Mesendoderm (in vitro differentiated cells): Measurements from ENCODE around the gene HK3.

Experiments used
- DNase-seq: peaks from one replicate; pipeline ENCODE4 v3.0.0; 2013
- H2AK5ac ChIP-seq: 2 replicates; pipeline ENCODE4 v1.6.1; 2013; ENCODE audit warnings: low read length, inconsistent platforms
- H2BK120ac ChIP-seq: 2 replicates; pipeline ENCODE4 v1.6.1; 2013; ENCODE audit warnings: low read depth, mild to moderate bottlenecking, low read length, moderate library complexity, mixed read lengths
- H2BK15ac ChIP-seq: replicated peaks from 2 replicates; pipeline ENCODE4 v1.6.1; 2013; ENCODE audit warnings: low read depth, mild to moderate bottlenecking, moderate library complexity
- H2BK5ac ChIP-seq: 2 replicates; pipeline ENCODE4 v1.6.1; 2013; ENCODE audit warnings: low read length, inconsistent platforms
- H3K18ac ChIP-seq: 2 replicates; pipeline ENCODE4 v1.6.1; 2013; ENCODE audit warnings: mild to moderate bottlenecking, low read length, mixed read lengths
- H3K23ac ChIP-seq: one replicate; pipeline ENCODE4 v1.6.1; 2013; ENCODE audit warnings: low read length
- H3K27ac ChIP-seq: 2 replicates; pipeline ENCODE4 v1.5.1; 2013; ENCODE audit warnings: low read depth, mild to moderate bottlenecking, inconsistent platforms, low read length, moderate library complexity
- H3K27me3 ChIP-seq: 2 replicates; pipeline ENCODE4 v1.6.1; 2013; ENCODE audit warnings: low read length, control low read depth, mild to moderate bottlenecking, inconsistent platforms; ENCODE audit not compliant: insufficient read depth, poor library complexity
- H3K36me3 ChIP-seq: 2 replicates; pipeline ENCODE4 v1.6.1; 2013; ENCODE audit warnings: low read length, inconsistent platforms; ENCODE audit not compliant: control insufficient read depth, insufficient read depth
- H3K4ac ChIP-seq: one replicate; pipeline ENCODE4 v1.6.1; 2013; ENCODE audit warnings: low read depth, mild to moderate bottlenecking, low read length, moderate library complexity
- H3K4me1 ChIP-seq: 2 replicates; pipeline ENCODE4 v1.6.1; 2013; ENCODE audit warnings: low read depth, low read length, inconsistent platforms; ENCODE audit not compliant: control insufficient read depth
- H3K4me2 ChIP-seq: 2 replicates; pipeline ENCODE4 v1.6.1; 2013; ENCODE audit warnings: low read length
- H3K4me3 ChIP-seq: 2 replicates; pipeline ENCODE4 v1.5.1; 2013; ENCODE audit warnings: mild to moderate bottlenecking, low read length
- H3K56ac ChIP-seq: one replicate; pipeline ENCODE4 v1.6.1; 2013; ENCODE audit warnings: low read length
- H3K79me1 ChIP-seq: 2 replicates; pipeline ENCODE4 v1.6.1; 2013; ENCODE audit warnings: low read length, inconsistent platforms
- H3K79me2 ChIP-seq: 2 replicates; pipeline ENCODE4 v1.6.1; 2013; ENCODE audit warnings: mild to moderate bottlenecking, low read length; ENCODE audit not compliant: control insufficient read depth, insufficient read depth
- H3K9ac ChIP-seq: 2 replicates; pipeline ENCODE4 v1.6.1; 2013; ENCODE audit warnings: low read length, inconsistent platforms
- H4K5ac ChIP-seq: one replicate; pipeline ENCODE4 v1.6.1; 2013; ENCODE audit warnings: low read length
- H4K8ac ChIP-seq: one replicate; pipeline ENCODE4 v1.6.1; 2013; ENCODE audit warnings: low read depth, mild to moderate bottlenecking, control low read depth, low read length, moderate library complexity
- WGBS: extraction: QIAGEN DNeasy Blood & Tissue Kit; methylation state at CpG from one replicate; pipeline ENCODE4 v1.1.7; 2013; ENCODE audit warnings: low lambda C conversion rate, missing lambda C conversion rate; ENCODE audit not compliant: insufficient coverage; ENCODE audit errors: extremely low coverage; 5-methylcytosine and 5-hydroxymethylcytosine counted together

HK3 gene

GRCh38 chr5:176902102-176902814 is 3.1 kb upstream of the HK3 start:
- Histone ChIP-seq H3K4me3 (no peak overlapping the region), H4K8ac (no peak overlapping the region), H3K56ac (no peak overlapping the region), H3K18ac (no peak overlapping the region), H3K79me2 (no peaks in the 10 kb centered on the region), H3K27me3 (no peaks in the 10 kb centered on the region), H3K9ac (no peak overlapping the region), H4K5ac (no peak overlapping the region), H3K27ac (no peak overlapping the region), H2BK15ac (no peak overlapping the region), H3K4me1 (no peaks in the 10 kb centered on the region), H2BK120ac (no peak overlapping the region), H2AK5ac (no peak overlapping the region), H2BK5ac (no peak overlapping the region), H3K36me3 (peaks cover 11% of the 10 kb centered on the region), H3K79me1 (no peaks in the 10 kb centered on the region), H3K23ac (no peak overlapping the region), H3K4me2 (no peak overlapping the region), H3K4ac (no peak overlapping the region)
- DNase-seq, result no peak
- WGBS, result no CpG with 5 or more reads among the region's 6 CpGs

GRCh38 chr5:176901260-176902101 is 2.3 kb upstream of the HK3 start:
- no peak overlapping the region for H3K4ac ChIP-seq
- no peak overlapping the region for H3K27ac ChIP-seq
- H4K8ac ChIP-seq, result no peak overlapping the region
- no peaks in the 10 kb centered on the region for H3K27me3 ChIP-seq
- no peak overlapping the region for H3K4me3 ChIP-seq
- H3K79me2 ChIP-seq, result no peaks in the 10 kb centered on the region
- H3K36me3 ChIP-seq, result peaks cover 11% of the 10 kb centered on the region
- H2BK5ac ChIP-seq, result no peak overlapping the region
- H3K4me2 ChIP-seq, result no peak overlapping the region
- H2BK15ac ChIP-seq, result no peak overlapping the region
- H3K4me1 ChIP-seq, result no peaks in the 10 kb centered on the region
- DNase-seq, result no peak
- H3K18ac ChIP-seq, result no peak overlapping the region
- H2BK120ac ChIP-seq, result no peak overlapping the region
- H3K79me1 ChIP-seq, result no peaks in the 10 kb centered on the region
- H3K23ac ChIP-seq, result no peak overlapping the region
- H3K9ac ChIP-seq, result no peak overlapping the region
- H3K56ac ChIP-seq, result no peak overlapping the region
- no peak overlapping the region for H2AK5ac ChIP-seq
- WGBS, result no CpG with 5 or more reads among the region's 12 CpGs
- no peak overlapping the region for H4K5ac ChIP-seq

- Histone ChIP-seq H3K56ac (no peak overlapping the region), H2AK5ac (no peak overlapping the region), H3K79me1 (no peaks in the 10 kb centered on the region), H3K79me2 (no peaks in the 10 kb centered on the region), H3K4me2 (no peak overlapping the region), H3K36me3 (peaks cover 8% of the 10 kb centered on the region), H3K9ac (no peak overlapping the region), H3K27ac (no peak overlapping the region), H3K18ac (no peak overlapping the region), H2BK15ac (no peak overlapping the region), H4K5ac (no peak overlapping the region), H3K4ac (no peak overlapping the region), H4K8ac (no peak overlapping the region), H3K4me1 (no peaks in the 10 kb centered on the region), H2BK5ac (no peak overlapping the region), H3K23ac (no peak overlapping the region), H3K27me3 (no peaks in the 10 kb centered on the region), H2BK120ac (no peak overlapping the region), H3K4me3 (no peak overlapping the region)
- DNase-seq, result no peak
- no CpG with 5 or more reads among the region's 7 CpGs for WGBS
Measured at GRCh38 chr5:176900780-176901204, 1.6 kb upstream of the HK3 start.

- Histone ChIP-seq H3K4ac (no peak overlapping the region), H3K79me1 (no peaks in the 10 kb centered on the region), H3K4me3 (no peak overlapping the region), H3K27ac (no peak overlapping the region), H2AK5ac (no peak overlapping the region), H3K18ac (no peak overlapping the region), H2BK120ac (no peak overlapping the region), H3K79me2 (no peaks in the 10 kb centered on the region), H2BK5ac (no peak overlapping the region), H3K56ac (no peak overlapping the region), H3K4me2 (no peak overlapping the region), H3K36me3 (peaks cover 8% of the 10 kb centered on the region), H4K8ac (no peak overlapping the region), H3K27me3 (no peaks in the 10 kb centered on the region), H3K4me1 (no peaks in the 10 kb centered on the region), H3K23ac (no peak overlapping the region), H3K9ac (no peak overlapping the region), H4K5ac (no peak overlapping the region), H2BK15ac (no peak overlapping the region)
- DNase-seq, result peak; percentile 35
- no CpG with 5 or more reads among the region's 4 CpGs for WGBS
Measured at GRCh38 chr5:176899946-176900779, 1.0 kb upstream of the HK3 start.

- Histone ChIP-seq H3K79me2 (no peaks in the 10 kb centered on the region), H3K9ac (no peak overlapping the region), H2BK5ac (no peak overlapping the region), H3K4me1 (no peaks in the 10 kb centered on the region), H3K36me3 (no peaks in the 10 kb centered on the region), H3K27ac (no peak overlapping the region), H2BK120ac (no peak overlapping the region), H2AK5ac (no peak overlapping the region), H3K23ac (no peak overlapping the region), H3K4ac (no peak overlapping the region), H2BK15ac (no peak overlapping the region), H3K27me3 (no peaks in the 10 kb centered on the region), H3K18ac (no peak overlapping the region), H3K56ac (no peak overlapping the region), H3K4me3 (no peak overlapping the region), H3K79me1 (no peaks in the 10 kb centered on the region), H4K5ac (no peak overlapping the region), H3K4me2 (no peak overlapping the region), H4K8ac (no peak overlapping the region)
- no peak for DNase-seq
- no CpG with 5 or more reads among the region's 3 CpGs for WGBS
Measured at GRCh38 chr5:176897263-176897662, 1.9 kb downstream of the HK3 start.
